ENCODE measurements around the gene ABCC1.

DNA sequence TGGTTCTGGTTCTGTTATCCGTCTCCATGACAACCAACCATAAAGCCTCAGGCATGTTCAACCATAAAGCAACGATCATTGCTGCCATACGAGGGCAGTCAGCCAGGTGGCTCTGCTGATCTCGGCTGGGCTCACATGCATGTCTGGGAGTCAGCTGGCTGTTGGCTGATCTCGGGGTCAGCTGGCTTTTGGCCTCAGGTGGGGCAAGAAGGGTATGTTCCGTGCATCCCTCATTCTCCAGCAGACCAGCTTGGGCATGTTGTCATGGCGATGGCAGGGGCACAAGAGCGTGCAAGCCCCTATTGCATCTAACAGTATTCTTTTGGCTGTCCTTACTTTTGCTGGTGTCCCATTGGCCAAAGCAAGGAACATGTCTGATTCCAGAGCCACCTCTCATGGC is 187.7 kb downstream of the ABCC1 start:
- TF ChIP-seq, protein P1, sequence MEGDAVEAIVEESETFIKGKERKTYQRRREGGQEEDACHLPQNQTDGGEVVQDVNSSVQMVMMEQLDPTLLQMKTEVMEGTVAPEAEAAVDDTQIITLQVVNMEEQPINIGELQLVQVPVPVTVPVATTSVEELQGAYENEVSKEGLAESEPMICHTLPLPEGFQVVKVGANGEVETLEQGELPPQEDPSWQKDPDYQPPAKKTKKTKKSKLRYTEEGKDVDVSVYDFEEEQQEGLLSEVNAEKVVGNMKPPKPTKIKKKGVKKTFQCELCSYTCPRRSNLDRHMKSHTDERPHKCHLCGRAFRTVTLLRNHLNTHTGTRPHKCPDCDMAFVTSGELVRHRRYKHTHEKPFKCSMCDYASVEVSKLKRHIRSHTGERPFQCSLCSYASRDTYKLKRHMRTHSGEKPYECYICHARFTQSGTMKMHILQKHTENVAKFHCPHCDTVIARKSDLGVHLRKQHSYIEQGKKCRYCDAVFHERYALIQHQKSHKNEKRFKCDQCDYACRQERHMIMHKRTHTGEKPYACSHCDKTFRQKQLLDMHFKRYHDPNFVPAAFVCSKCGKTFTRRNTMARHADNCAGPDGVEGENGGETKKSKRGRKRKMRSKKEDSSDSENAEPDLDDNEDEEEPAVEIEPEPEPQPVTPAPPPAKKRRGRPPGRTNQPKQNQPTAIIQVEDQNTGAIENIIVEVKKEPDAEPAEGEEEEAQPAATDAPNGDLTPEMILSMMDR (IDR thresholded peaks at IDR 0.05), result no peak
- TF ChIP-seq POLR2A (IDR thresholded peaks at IDR 0.05), result no peak
